Stimulated activated CD8-positive, alpha-beta memory T cell treated with anti-CD3 and anti-CD28 coated beads, Interleukin-7, amount 100 ng/mL, for 1 hour (primary cell): ENCODE data around the gene TGFBI.

Experiments used
- DNase-seq, 2 donors: peaks; one replicate each; pipeline ENCODE4 v3.0.0-alpha.2; 2020; ENCODE audit warnings: low read depth in 2 of 2

Gene TGFBI

GRCh38 chr5:136087961-136088871 is 59.4 kb downstream of the TGFBI start:
- no peak for DNase-seq

DNA sequence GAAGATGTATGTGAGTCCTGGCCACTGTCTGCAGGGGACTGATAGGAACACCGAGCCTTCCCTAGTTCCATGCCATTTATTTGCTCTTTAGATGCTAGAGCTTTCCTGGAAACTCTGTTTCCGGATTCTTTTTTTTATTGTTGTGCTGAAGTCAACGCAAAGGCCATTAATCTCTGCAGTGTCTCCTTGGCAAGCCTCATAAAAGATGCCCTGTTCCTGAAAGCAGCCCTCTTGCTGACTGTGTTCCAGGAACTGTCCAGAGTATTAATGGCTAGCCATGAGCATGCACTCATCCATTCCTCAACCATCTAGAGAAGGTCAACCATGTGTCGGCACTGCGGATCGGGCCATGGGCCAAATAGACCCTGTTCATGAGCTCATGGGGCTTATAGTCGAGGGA is 61.0 kb downstream of the TGFBI start:
- DNase-seq: no peak

GRCh38 chr5:136090319-136090718 is 61.5 kb downstream of the TGFBI start:
- DNase-seq: no peak

DNA sequence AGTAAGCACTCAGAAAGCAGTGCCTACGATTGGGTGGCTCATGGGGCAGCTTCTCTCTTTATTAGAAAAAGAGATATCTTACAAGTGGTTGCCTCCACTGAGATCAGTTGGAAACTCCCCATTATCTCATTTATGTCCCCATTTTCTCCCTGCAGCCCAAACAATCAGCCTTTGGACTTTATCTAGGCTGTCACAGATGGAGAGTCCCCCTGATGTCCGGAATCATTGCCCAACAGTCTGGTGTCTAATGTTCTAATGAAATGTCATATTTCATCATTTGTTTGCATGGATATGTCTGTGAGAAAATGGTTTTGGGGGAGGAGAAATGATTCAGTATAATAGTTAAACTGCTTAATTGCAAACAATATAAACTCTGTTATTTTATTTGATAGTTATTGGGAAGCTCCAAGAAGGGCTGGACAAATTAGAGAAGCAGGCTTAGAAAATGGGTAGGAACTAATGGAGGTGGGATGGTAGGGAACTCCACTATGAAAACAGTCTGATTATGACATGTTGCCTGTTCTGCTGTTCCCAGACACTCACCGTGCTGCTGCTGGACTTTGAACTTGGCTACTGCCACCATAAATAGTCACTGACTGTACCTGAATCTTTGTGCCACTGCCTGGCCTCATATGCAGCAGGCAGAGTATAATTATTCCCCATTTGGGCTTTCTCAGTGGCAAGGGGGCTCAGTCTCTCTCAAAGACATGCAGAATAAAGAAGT is 65.6 kb downstream of the TGFBI start:
- no peak for DNase-seq

GRCh38 chr5:136094913-136095641 is 66.3 kb downstream of the TGFBI start:
- DNase-seq: no peak

DNA sequence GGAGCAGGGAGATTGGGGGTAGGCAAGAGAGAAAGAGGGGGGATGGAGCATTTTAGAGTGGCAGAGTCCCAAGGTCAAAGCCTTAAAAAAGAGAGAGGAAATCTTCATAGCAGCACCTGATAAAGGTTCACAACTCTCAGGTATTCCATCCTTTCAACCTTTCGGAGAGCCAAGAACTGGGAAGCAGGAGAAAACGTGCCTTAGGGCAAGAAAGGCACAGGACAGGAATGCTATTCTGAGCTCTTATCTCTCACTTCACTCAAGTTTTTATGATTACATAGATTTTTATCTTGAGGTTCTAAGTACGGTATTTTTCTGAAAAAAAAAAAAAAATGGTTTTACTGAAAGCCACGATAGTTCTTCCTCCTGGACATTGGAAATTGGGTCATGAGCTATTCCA is 69.4 kb downstream of the TGFBI start:
- DNase-seq: no peak

- no peak for DNase-seq
Measured at GRCh38 chr5:136099870-136100269, 71.1 kb downstream of the TGFBI start.

DNA sequence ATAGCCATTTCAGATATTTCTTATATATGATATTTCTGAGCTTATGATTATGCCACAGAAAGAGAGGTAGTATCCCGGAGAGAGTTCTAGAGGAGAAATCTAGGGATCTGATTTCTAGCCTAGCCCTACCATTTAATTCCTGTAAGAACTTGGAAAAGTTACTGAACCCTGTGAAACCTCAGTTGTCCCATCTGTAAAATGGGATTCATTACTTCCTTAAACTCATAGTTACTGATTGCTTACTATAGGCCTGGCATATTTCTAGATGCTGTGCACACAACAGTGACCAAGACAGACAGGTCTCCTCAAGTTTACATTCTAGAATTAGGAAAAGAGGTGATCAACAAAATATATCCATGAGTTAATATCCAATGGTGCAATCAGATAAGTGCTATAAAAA is 73.1 kb downstream of the TGFBI start:
- DNase-seq: no peak

DNA sequence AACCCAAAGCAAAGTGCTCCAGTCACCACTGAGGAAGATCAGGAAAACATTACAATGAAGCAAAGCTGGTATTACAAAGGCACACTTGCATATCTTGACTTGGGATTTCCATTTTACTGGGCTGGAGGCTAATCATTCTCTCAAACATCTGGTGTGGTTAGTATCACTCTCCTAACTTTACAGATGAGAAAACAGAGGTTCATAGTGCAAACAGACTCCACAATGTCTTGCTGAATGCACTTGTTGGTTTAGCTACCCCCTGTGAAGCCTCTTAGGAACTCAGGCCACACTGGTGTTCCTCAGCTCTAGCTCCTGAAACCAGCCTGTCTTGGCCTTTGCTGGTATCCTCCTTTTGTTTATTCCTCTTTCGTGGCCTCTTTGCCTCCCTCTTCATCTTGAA is 74.3 kb downstream of the TGFBI start:
- no peak for DNase-seq

DNA sequence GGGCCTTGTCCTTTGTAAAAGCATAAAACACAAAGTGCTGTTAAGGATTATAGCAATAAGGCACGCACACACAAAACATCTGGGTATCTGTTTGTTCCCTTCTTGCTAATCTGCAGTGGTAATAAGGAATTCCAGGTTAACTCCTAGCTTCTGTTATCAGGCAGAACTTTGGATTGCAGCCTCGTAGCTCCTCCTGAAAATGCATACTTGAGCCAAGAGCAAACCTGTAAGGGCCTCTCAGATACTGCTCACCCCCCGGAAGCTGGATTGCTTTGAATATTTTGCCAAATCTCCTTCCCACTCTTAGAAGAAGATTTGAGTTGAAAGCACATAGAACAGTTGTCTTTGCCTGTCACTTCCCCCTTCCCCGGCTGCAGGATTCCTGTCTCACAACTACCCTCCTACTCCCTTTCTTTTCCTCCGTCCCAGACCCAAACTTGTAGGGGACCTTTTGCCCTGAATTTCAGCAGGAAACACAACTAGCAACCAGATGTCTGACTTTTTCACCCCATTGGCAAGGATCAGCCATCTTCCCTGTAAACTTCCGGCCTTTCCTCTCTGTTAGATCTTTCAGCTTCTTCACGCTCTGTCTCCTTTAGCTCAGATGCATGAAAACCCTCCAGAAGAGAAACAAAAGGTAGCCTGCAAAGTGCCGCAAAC is 75.6 kb downstream of the TGFBI start:
- no peak for DNase-seq

- no peak for DNase-seq
Measured at GRCh38 chr5:136106351-136107031, 77.7 kb downstream of the TGFBI start.

DNA sequence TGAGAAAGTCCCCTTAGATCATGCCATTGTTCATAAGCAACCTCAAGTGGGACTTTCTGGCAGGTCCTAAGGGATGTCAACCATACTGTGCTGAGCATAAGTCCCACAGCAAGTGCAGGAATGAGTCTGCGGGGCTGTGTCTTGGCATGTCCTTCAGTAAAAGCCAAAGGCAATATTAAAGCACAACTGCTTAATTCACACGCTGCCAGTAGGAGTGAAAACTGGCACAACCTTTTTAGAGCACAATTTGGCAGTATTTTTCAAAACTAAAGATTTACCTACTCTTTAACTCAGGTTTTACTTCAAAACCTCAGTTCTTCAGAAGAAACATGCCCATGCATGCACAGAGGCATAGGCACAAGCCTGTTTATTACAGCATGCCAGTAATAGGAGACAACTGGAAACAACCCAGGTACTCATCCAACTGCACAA is 79.4 kb downstream of the TGFBI start:
- DNase-seq: no peak

- no peak for DNase-seq
Measured at GRCh38 chr5:136108766-136109165, 80.0 kb downstream of the TGFBI start.

DNA sequence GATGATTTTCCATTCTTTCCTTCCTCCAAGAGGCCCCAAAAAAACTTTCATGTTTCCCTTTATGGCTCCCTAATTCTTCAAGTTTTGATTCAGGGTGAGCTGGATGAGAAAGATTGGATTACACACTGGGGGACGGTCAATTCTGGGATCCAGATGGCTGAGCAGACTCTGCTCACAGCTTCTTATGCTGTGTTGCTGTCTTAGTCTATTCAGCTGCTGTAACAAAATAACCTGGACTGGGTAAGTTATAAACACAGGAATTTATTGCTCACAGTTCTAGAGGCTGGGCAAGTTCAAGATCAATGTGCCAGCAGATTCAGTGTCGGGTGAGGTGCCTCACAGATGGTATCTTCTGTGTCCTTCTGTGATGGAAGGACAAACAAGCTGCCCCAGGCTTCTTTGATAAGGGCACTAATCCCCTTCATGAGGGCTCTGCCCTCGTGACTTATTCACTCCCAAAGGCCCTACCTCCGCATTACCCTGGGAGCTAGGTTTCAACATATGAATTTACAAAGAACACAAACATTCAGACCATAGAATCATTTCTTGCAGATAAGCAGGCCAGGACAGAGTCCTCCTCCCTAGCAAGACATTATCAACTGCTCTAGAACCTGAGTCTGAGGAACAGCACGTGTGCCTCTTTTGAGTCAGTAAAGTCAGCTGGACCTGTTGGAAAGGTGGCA is 80.8 kb downstream of the TGFBI start:
- no peak for DNase-seq
